ENCODE results near the gene SPRED2.

Gene SPRED2

DNA sequence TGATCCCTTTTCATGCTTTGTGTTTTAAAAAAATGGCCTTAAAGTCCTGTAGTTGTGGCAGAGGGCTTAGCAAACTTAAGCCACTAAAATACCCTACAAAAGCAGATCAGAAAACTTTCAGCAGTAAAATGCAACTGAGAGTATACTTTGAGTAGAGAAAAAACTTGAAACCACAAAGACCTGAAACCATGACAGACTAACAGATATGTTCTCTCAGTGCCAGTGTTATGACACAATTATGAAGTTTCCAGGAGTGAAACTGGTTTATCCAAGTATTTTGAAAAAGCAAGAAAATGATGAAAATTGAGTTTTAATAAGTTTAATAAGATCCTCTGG lies 74.5 kb downstream of the SPRED2 start:
- Histone ChIP-seq H4K20me1 (ENCODE audit: insufficient read depth, low read length) (peaks cover 72% of the 10 kb centered on the region), H3K4me2 (ENCODE audit: insufficient read depth, low read length) (no peak overlapping the region), H3K9me3 (ENCODE audit: insufficient read depth, low read length, severe bottlenecking) (no peaks in the 10 kb centered on the region), H3K9ac (ENCODE audit: low read depth, low read length) (no peak overlapping the region), H3K4me3 (ENCODE audit: low read depth in 1 of 2, low read length in 2 of 2) (no peak overlapping the region), H3K79me2 (ENCODE audit: insufficient read depth, low read length) (peaks cover 93% of the 10 kb centered on the region), H3K4me1 (ENCODE audit: insufficient read depth, low read length) (peaks cover 52% of the 10 kb centered on the region), H3K27me3 (ENCODE audit: insufficient read depth, low read length, poor library complexity) (no peaks in the 10 kb centered on the region), H3K36me3 (ENCODE audit: insufficient read depth, low read length) (no peaks in the 10 kb centered on the region), H2AFZ (ENCODE audit: low read depth, low read length) (no peak overlapping the region), H3K27ac (ENCODE audit: low read length) (peak overlapping the region; percentile 44; the same call in 1 of the 2 replicates)
- ATAC-seq (ENCODE audit: insufficient read depth, low read depth) = no peak; the same call in 2 of the 3 replicates
- no peak for DNase-seq
- TF ChIP-seq, protein P1, sequence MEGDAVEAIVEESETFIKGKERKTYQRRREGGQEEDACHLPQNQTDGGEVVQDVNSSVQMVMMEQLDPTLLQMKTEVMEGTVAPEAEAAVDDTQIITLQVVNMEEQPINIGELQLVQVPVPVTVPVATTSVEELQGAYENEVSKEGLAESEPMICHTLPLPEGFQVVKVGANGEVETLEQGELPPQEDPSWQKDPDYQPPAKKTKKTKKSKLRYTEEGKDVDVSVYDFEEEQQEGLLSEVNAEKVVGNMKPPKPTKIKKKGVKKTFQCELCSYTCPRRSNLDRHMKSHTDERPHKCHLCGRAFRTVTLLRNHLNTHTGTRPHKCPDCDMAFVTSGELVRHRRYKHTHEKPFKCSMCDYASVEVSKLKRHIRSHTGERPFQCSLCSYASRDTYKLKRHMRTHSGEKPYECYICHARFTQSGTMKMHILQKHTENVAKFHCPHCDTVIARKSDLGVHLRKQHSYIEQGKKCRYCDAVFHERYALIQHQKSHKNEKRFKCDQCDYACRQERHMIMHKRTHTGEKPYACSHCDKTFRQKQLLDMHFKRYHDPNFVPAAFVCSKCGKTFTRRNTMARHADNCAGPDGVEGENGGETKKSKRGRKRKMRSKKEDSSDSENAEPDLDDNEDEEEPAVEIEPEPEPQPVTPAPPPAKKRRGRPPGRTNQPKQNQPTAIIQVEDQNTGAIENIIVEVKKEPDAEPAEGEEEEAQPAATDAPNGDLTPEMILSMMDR (IDR thresholded peaks at IDR 0.05; ENCODE audit: borderline replicate concordance, extremely low read depth, low read length, poor library complexity, severe bottlenecking) = no peak
- no peak for TF ChIP-seq EZH2 (IDR thresholded peaks at IDR 0.05; ENCODE audit: borderline replicate concordance, low read depth, low read length, severe bottlenecking)

DNA sequence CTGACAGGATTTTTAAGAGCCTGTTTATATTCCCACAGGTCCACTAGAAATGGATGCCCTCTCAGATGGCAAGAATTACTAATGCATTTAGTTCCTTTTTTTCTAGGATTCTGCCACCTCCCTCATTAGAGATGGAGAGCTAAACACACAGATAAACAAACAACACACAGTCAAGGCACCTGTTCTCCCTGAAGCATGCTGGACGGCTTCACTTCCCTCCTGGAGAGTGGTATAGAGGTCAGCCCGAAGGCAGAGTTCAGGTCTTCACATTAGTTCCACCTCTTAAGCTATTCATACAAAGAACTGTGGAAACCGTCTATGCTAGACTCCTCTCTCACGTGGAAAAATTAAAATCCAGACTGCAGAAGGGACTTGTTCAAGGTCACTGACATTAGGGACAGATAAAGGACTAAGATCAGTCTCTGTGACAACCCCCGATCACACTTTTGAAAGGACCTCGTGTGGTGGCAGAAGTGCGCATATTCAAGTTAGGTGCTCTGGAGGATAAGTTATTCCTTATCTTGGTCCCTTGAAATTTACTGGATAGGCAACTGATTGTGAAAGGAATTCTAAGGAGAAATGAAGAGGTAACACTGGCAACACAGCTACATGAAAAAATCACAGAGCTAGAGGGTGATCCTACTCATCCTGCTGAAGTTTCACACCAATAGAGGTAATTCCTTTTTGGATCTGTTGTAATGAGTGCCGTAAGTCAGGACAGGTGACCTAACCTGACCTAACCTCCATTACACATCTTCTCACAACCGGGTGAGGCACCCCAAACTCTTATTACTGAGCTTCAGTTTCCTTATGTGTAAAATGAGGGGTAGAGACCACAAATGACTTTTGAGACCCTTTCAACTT lies 75.1 kb downstream of the SPRED2 start:
- no peak overlapping the region for H3K9ac ChIP-seq (ENCODE audit: low read depth, low read length)
- H3K36me3 ChIP-seq (ENCODE audit: insufficient read depth, low read length) = no peaks in the 10 kb centered on the region
- TF ChIP-seq EZH2 (IDR thresholded peaks at IDR 0.05; ENCODE audit: borderline replicate concordance, low read depth, low read length, severe bottlenecking) = no peak
- TF ChIP-seq, protein P1 (IDR thresholded peaks at IDR 0.05; ENCODE audit: borderline replicate concordance, extremely low read depth, low read length, poor library complexity, severe bottlenecking) = no peak
- no peak overlapping the region for H2AFZ ChIP-seq (ENCODE audit: low read depth, low read length)
- no peak overlapping the region for H3K4me3 ChIP-seq (ENCODE audit: low read depth in 1 of 2, low read length in 2 of 2)
- peaks cover 94% of the 10 kb centered on the region for H3K79me2 ChIP-seq (ENCODE audit: insufficient read depth, low read length)
- H3K4me1 ChIP-seq (ENCODE audit: insufficient read depth, low read length) = peaks cover 52% of the 10 kb centered on the region
- DNase-seq (no peak), ATAC-seq (ENCODE audit: insufficient read depth, low read depth) (no peak)
- H3K9me3 ChIP-seq (ENCODE audit: insufficient read depth, low read length, severe bottlenecking) = no peaks in the 10 kb centered on the region
- H3K27me3 ChIP-seq (ENCODE audit: insufficient read depth, low read length, poor library complexity) = no peaks in the 10 kb centered on the region
- H3K4me2 ChIP-seq (ENCODE audit: insufficient read depth, low read length) = no peak overlapping the region
- peak overlapping the region; percentile 44; the same call in 1 of the 2 replicates for H3K27ac ChIP-seq (ENCODE audit: low read length)
- peaks cover 75% of the 10 kb centered on the region for H4K20me1 ChIP-seq (ENCODE audit: insufficient read depth, low read length)

DNA sequence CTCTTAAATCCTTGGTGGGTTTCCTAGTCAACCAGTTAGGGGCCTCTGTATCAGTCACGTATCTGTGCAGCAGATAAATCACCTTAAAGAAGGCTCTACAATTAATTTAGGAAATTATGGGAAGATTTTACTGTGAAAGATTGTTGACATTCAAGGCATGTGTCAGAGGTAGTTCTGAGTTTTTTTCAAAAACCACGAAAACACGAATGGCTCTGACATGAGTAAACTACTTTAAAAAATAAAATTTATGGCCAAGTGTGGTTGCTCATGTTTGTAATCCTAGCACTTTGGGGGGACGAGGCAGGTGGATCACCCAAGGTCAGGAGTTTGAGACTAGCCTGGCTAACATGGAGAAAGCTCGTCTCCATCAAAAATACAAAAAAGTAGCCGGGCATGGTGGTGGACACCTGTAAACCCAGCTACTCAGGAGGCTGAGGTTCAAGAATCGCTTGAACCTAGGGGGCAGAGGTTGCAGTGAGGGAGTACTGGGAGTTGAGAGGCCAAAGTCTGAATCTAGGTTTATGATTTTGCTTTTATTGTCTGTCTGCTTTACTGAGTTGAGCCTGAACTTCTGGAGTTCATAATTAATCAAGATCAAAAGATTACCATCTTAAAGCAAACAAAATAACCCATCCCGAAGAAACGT lies 77.1 kb downstream of the SPRED2 start:
- Histone ChIP-seq H2AFZ (ENCODE audit: low read depth, low read length) (no peak overlapping the region), H3K9ac (ENCODE audit: low read depth, low read length) (no peak overlapping the region), H4K20me1 (ENCODE audit: insufficient read depth, low read length) (peaks cover 85% of the 10 kb centered on the region), H3K4me2 (ENCODE audit: insufficient read depth, low read length) (no peak overlapping the region), H3K36me3 (ENCODE audit: insufficient read depth, low read length) (no peaks in the 10 kb centered on the region), H3K4me1 (ENCODE audit: insufficient read depth, low read length) (peaks cover 59% of the 10 kb centered on the region), H3K27me3 (ENCODE audit: insufficient read depth, low read length, poor library complexity) (no peaks in the 10 kb centered on the region), H3K27ac (ENCODE audit: low read length) (no peak overlapping the region), H3K4me3 (ENCODE audit: low read depth in 1 of 2, low read length in 2 of 2) (no peak overlapping the region), H3K9me3 (ENCODE audit: insufficient read depth, low read length, severe bottlenecking) (no peaks in the 10 kb centered on the region), H3K79me2 (ENCODE audit: insufficient read depth, low read length) (peaks cover 96% of the 10 kb centered on the region)
- DNase-seq = no peak
- no peak for TF ChIP-seq EZH2 (IDR thresholded peaks at IDR 0.05; ENCODE audit: borderline replicate concordance, low read depth, low read length, severe bottlenecking)
- TF ChIP-seq, protein P1 (IDR thresholded peaks at IDR 0.05; ENCODE audit: borderline replicate concordance, extremely low read depth, low read length, poor library complexity, severe bottlenecking) = no peak
- no peak for ATAC-seq (ENCODE audit: insufficient read depth, low read depth)

Measured in DND-41 (cell line).